Urothelium cell line (cell line): ENCODE data around the gene PKP3.
"Not testable (repeated sequence)": the region's sequence is repeated elsewhere in the genome, so short reads cannot be mapped to it uniquely, and the experiment has no call there.

Source experiments
- DNase-seq: peaks from one replicate; pipeline ENCODE4 v3.0.0; 2011; ENCODE audit warnings: low spot score, mixed read lengths
- FAIRE-seq: peaks from 2 replicates; lab custom pipeline; 2011; peaks lifted over from hg19 to GRCh38; lab: Jason Lieb, UNC

The PKP3 gene

GRCh38 chr11:408154-409007 is 14.4 kb downstream of the PKP3 start:
- no peak for DNase-seq
- FAIRE-seq = no peak

GRCh38 chr11:409008-409599 is 15.1 kb downstream of the PKP3 start:
- FAIRE-seq (no peak), DNase-seq (no peak)

GRCh38 chr11:409600-410483 is 15.8 kb downstream of the PKP3 start:
- no peak for FAIRE-seq
- no peak for DNase-seq

DNA sequence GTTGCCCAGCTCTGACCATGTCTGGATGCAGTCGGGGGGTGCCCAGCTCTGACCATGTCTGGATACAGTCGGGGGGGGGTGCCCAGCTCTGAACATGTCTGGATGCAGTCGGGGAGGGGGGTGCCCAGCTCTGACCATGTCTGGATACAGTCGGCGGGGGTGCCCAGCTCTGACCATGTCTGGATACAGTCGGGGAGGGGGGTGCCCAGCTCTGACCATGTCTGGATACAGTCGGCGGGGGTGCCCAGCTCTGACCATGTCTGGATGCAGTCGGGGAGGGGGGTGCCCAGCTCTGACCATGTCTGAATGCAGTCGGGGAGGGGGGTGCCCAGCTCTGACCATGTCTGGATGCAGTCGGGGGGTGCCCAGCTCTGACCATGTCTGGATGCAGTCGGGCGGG is 16.7 kb downstream of the PKP3 start:
- FAIRE-seq, DNase-seq: not testable (repeated sequence)

- not testable (repeated sequence) for DNase-seq, FAIRE-seq
Measured at GRCh38 chr11:411520-411919, 17.5 kb downstream of the PKP3 start.

DNA sequence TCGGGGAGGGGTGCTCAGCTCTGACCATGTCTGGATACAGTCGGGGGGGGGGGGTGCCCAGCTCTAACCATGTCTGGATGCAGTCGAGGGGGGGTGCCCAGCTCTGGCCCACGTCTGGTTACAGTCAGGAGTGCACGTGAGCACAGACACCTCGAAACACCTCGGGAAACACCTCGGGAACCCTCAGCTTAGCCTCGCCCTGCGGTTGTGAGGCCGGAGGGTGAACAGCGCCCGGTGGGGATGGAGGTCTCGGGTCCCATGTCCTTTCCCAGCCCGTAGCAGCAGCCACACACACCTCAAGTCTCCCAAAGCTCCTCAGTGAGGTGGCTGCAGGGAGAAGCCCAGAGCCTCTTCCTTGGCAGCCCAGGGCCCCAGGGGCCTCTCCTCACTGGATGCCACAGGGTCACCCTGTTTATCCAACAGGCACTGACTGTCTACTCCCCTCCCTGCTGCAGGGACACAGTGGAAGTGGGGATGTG is 18.7 kb downstream of the PKP3 start:
- FAIRE-seq (no peak), DNase-seq (no peak)

DNA sequence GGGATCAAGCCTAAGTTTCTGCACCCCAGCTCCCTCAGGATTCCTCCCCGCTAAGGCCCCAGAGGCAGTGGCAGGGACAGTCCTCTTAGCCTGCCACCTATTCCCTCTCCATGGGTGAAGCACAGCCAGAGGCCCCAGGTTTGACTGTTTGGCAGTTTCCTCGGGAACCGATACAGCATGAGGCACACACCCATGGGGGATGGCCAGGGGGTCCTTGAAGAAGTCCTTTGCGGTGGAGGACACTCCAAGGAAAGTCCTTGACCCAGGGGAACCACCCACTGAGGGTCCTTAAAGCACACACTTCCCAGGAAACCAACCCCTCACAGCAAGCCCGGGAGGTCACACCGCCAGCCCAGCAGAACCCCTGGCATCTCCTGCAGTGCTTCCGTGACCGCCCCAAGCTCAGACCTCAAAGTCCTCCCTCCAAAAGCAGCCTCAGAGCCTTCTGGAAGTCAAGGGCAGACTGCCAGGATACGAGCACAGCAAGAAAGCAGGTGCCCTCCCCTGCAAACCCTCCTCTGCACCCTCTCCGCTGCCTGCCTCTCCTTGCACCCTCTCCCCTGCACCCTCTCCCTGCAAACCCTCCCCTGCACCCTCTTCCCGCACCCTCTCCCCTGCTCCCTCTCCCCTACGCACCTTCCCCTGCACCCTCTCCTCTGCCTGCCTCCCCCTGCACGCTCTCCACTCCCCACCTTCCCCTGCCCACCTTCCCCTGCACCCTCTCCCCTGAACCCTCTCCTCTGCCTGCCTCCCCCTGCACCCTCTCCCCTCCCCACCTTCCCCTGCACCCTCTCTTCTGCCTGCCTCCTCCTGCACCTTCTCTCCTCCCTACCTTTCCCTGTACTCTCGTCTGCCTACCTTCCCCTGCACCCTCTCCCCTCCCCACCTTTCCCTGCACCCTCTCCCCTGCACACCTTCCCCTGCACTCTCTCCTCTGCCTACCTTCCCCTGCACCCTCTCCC is 19.4 kb downstream of the PKP3 start:
- no peak for FAIRE-seq
- DNase-seq = no peak

DNA sequence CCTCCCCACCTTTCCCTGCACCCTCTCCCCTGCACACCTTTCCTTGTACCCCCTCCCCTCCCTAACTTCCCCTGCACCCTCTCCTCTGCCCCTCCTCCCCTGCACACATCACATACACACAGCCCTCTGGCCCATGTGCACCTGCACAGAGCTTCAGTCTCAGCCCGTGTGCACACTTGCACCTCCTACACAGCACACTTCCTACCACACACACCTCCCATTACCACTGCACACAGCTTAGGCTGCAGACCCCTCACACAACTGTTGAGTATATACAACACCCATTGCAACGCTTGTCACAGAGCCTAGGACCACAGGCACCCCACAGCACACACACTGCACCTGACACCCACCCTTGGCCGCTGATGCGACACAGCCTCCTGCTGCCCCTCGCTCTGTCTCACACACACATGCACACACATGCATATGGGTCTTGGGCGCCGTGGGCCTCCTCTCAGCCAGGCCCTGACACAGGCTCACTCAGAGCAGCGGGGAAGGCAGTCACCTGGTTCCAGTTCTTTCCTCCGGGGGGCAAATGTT is 20.4 kb downstream of the PKP3 start:
- FAIRE-seq (no peak), DNase-seq (no peak)

DNA sequence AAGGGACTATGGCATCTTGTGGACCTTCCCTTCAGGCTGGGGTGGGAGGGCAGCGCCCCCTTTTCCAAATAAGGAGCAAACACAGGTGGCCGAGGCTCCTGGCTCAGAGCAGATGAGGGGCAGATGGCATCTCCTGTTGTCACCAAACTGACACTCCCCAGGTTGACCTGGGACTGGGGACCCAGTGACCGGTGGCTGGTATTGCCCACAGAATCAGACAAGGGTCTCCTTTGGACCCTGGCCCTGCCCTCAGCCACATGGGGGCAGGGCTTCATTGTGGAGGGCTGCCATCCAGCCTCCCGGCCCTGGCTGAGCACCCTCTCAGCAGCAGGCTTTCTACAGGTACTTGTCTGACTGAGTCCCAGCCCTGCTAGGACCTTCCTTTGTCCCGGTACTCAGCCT is 21.6 kb downstream of the PKP3 start:
- DNase-seq (no peak), FAIRE-seq (no peak)

- DNase-seq (no peak), FAIRE-seq (no peak)
Measured at GRCh38 chr11:416051-416756, 22.2 kb downstream of the PKP3 start.

- no peak for DNase-seq
- no peak for FAIRE-seq
Measured at GRCh38 chr11:416757-417621, 23.0 kb downstream of the PKP3 start.

GRCh38 chr11:417652-418342 is 23.8 kb downstream of the PKP3 start:
- DNase-seq = no peak
- FAIRE-seq = no peak

DNA sequence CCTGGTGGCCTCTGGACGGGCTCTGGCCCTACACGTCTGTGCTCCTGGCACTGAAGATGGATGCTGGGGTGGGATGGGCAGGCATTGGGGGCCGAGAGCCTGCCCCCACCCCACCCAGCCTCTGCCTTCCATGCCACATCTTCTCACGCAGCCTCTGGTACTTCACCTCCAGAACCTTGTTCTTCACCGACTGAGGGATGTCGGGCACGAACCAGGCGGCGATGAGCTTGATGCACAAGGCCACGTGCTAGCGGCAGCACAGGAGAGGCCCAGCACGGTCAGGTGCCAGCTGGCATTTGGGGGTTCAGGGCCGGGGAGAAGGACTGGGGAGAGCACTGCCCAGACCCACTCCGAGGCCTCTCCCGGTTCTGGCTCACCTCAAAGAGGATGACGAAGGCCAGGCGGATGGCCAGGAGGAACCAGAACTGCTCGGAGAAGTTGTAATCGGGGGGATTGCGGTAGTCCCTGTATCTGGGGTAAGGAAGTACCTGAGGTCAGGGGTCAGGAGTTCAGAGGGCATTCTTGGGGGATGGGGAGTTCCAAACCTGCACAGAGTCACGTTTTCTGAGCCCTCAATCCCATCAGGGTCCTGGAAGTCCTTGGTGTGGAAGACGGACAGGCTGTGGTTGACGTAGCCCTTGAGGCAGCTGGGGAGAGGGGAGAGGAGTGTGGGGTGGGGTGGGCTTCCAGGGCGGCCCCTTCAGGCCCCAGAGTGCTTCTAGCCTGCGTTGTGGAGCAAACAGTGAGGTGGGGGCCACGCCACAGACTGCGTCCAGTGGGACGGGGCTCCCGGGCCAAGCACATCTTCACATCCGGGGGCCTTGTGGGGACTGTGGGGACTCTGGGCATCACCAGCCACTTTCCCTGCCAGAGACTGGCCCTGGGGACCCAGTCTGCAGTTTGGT is 24.6 kb downstream of the PKP3 start:
- FAIRE-seq (no peak), DNase-seq (no peak)

- DNase-seq (no peak), FAIRE-seq (no peak)
Measured at GRCh38 chr11:419248-420005, 25.4 kb downstream of the PKP3 start.

- FAIRE-seq = no peak
- DNase-seq = no peak
Measured at GRCh38 chr11:420054-420910, 26.3 kb downstream of the PKP3 start.
